Glomerular visceral epithelial cell (primary cell): ENCODE measurements around the gene XAGE1B.
"Not testable (repeated sequence)": the region's sequence is repeated elsewhere in the genome, so short reads cannot be mapped to it uniquely, and the experiment has no call there.

Experiments
- DNase-seq: peaks from one replicate; pipeline ENCODE4 v3.0.0-alpha.2; 2016; ENCODE audit errors: extremely low spot score

Gene XAGE1B, protein sequence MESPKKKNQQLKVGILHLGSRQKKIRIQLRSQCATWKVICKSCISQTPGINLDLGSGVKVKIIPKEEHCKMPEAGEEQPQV

DNA sequence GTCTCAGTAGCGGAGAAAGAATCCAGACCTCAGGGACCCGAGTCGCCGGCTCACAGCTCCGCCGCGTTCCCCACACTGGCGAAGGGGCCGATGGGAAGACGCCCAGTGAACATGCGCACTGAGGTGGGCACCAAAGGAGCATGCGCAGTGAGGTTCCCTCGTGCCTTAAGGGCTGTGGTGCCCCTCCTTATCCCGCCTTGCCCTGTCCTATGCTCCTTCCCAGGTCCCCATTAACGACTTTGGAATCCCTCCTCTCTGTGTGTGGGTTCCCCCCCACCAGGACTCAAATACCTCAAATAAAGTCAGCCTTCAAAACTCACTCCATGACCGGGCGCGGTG lies at the start of gene XAGE1B:
XAGE1B (minus strand) TSS at position 77 of the 339 bp plus-strand sequence. CDS start 1,536 bp downstream, outside the sequence.
- DNase-seq = not testable (repeated sequence)

DNA sequence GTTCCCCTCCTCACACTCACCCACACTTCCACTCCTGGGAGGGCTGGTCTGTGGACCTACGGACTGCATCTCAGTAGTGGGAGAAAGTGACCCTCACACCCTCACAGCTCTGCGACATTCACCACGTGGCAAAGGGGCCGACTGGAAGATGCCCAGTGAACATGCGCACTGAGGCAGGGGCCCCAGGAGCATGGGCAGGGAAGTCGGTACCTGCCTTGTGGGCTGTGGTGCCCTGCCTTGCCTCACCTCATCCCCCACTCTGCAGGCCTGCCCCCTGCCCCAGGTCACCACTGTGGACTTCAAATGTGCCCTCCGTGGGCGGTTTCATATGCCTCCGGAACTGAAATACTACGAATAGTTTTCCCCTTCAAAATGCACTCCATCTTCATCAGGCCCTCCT lies 46.2 kb upstream of the XAGE1B start:
- DNase-seq = no peak

DNA sequence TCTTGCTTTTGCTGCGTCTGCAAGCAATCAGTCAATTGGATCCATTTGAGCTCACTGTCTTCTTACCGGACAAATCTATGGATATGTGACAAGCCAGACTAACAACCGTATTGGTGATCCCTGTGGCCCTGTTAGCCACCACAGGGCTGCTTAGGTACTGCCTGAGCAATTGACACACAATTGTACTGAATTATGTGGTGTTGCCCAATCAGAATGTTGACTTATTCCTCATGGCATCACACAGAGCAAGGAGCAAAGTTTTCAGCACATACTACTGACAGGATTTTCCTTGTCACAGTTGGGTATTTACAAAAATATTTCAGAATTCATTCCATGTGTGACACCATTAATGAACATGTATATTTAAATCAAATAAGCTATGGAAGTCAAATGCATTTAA lies 41.3 kb upstream of the XAGE1B start:
- DNase-seq = no peak

DNA sequence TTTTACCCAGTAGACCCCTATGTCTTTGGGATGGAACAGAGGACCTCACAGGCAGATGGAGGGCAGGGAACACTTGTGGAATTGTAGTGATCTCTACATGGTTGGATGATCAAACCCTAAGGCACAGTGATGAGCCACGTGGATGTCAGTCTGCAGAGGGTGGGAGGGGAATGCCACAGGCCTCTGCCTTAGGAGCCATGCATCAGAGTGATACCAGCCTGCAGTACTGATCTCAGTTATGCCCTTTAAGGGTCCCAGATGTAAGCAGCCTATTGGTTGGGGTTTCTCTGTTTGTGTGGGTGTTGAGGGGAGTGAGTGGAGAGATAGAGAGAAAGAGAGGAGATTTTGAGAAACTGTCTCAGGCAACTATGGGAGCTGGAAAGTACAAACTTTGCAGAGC lies 39.9 kb upstream of the XAGE1B start:
- no peak for DNase-seq

DNA sequence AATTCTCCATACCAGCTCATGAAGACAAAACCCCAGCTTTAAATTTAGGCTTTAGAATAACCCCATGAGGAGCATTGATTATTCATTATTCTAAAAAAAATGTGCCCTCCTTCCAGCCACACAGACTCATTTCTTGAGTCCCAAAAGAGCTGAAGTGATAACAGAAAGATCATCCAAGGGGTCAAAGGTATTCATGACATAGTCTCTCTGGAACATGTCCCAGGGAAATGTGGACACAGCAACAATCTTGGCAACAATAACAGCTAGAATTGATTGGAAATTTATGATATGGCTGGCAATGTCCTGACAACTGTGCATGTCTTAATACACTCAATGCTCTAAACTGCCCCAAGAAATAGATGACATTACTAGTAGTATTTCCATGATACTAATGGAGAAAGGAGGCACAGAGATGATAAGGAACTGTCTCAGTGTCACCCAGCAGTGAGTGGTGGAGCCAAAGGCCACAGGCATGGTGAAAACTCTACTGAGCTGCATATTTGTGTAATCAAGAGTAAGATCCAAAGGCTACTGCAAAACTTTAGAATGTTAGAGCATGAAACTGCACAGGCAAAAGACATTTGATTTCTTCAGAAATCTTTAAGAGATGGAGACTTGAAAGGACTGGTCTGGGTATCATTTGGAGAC lies 37.3 kb upstream of the XAGE1B start:
- no peak for DNase-seq

DNA sequence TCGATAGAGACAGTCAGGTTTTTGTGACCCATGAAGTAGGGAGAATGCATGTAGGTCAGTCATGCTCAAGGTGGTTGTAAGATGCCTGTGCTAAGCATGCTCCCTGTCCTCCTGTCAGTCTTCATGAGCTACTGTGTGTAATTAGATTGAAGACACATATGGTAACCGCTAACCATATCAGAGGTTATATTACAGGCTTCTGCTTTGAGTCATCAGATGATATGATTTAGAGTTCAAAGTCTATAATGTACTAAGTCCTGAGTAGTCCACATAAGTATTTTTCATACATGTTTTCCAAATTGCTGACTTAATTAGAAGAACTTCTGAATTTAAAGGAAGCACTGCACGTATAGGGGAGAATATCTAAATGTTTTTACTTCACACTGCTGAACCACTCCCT lies 31.9 kb upstream of the XAGE1B start:
- not testable (repeated sequence) for DNase-seq

DNA sequence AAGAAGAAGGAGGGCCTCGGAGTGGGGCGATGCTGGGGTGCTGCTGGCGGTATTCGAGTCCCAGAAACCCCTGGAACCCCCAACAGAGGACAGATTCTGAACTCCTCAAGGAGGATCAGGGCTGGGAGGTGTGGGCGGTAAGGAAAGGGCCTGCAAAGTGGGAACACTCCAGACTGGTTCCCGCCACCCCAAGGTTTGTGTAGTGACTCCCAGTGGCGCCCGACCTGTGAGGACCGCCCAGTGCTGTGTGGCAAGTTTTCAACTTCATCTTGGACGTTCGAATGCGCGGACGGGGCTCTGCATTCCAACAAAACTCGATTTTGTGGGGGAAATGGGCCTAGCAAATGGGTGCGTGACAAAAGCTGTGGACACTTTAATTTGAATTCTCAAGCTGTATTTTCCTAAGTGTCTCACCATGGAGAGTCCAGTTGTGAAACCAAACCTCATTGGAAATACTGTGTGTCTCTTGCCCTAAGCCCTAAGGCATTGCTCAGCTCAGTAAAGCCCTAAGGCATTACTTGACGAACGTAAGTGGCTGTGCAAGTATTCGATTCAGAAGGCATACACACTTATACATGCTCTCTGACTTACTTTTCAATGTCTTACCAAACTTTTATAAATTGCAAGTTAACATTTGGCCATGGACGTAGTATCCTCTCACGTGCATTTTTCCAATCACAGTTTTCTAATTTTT lies 27.4 kb upstream of the XAGE1B start:
- DNase-seq = no peak

DNA sequence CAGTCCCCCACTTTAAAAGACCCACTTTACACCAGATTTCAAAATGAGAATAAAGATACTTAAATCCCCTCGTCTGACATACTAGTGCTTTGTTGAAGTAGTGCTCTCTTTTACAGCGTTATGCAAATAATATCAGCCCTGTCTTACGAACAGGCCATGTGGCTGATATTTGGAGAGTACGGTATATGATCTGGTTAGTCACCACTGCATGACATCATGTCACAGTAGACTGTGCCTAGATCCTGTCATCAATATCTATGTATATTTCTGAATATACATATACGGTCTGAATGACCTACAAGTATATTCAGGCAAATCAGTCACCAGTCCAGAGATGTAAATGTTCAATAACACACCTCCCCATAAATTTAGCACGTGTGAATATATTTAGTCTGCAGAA lies 25.4 kb upstream of the XAGE1B start:
- DNase-seq = no peak

DNA sequence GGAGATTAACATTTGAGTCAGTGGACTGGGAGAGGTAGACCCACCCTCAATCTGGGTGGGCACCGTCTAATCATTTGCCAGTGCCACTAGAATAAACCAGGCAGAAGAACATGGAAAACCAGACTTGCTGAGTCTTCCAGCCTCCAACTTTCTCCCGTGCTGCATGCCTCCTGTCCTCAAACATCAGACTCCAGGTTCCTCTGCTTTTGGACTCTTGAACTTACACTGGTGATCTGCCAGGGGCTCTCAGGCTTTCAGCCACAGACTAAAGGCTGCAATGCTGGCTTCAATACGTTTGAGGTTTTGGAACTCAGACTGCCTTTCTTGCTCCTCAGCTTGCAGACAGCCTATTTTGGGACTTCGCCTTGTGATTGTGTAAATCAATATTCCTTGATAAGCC lies 24.2 kb upstream of the XAGE1B start:
- DNase-seq = not testable (repeated sequence)

DNA sequence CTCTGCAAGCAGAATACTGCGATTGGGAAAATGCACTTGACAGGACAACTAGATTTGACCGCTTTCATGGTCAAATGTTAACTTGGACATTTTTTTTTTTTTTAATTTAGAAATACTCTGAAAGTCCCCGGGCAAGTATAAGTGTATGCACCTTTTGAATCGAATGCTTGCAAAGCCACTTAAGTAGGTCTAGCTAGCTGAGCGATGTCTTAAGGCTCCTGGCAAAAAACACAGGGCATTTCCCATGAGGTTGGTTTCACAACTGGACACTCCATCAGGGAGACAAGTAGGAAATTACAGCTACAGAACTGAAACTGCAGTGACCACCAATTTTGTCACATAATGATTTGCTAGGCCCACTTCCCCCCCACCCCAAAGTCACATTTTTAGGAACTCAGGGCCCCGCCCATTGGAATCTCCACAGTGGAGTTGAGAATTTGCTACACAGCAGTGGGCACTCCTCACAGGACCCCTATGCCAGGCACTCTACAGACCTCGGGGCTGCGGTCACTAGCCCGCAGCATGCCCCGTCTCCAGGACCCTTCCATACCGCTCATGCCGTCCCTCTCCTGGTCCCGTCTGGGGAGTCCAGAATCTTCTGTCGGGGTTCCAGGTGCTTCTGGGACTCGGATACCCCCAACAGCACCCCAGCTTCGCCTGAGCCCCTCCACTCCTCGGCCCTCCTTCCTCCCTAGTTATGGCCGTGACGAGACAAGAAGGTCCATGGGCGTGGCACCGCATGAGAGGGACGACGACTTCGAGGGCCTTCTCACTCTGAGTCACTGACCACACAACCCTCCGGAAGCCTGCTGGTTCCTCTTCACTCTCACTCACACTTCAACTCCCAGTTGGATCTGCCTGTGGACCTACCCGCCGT lies 515 bp downstream of the XAGE1B start:
- DNase-seq = not testable (repeated sequence)

DNA sequence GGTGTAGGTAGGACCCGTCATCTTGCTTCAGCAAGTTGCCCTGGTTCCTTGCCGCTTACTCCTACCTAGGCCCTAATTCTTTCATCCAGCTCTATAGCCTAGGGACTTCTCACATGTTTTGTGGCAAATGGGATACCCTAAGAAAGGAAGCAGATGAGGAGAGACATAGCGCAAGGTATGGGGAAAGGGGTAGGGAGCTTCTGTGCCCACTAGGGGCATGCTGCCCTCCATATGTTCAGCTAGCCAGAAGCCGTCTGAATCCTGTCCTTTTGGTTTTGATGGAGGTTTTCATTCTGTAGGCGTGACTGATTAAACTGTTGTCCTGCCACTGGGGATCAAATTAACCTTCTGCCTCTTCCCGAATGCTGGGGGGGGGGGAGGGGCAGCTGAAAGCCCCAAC lies 5.7 kb downstream of the XAGE1B start:
- DNase-seq = not testable (repeated sequence)

DNA sequence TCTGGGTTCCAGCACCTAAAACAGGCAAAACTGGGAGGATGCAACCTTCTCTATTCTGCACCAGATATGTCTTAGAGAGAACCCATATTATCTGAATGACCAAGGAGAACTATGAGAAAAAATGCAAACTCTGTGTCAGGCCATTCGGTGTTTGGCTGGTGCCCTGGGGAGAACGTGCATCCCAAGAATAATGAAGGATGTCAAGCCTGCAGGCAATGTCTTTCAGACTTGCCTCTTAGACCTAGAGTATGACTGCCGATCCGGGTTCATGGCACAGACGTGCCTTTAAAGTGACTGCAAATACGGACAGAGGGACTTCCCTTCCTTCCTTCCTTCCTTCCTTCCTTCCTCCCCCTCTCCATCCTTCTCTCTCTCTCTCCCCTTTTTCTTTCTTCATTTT lies 6.9 kb downstream of the XAGE1B start:
- DNase-seq = no peak

DNA sequence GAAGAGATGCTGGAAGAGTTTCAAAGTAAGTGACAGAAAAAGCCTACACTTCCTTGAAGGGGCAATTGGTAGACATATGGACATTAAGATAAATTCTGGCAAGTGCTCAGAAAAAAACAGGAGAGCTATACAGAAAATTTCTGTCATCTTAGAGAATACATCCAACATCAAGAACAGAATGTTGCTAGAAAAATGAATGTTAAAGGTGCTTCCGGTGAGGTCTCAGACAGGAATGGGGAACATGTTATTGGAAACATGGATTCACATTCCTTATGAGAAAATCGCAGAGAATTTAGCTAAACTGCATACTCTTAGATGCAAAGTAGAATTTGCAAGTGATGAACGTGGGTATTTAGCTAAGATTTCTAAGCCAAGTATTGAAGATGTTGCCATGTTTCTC lies 9.5 kb downstream of the XAGE1B start:
- DNase-seq = no peak

DNA sequence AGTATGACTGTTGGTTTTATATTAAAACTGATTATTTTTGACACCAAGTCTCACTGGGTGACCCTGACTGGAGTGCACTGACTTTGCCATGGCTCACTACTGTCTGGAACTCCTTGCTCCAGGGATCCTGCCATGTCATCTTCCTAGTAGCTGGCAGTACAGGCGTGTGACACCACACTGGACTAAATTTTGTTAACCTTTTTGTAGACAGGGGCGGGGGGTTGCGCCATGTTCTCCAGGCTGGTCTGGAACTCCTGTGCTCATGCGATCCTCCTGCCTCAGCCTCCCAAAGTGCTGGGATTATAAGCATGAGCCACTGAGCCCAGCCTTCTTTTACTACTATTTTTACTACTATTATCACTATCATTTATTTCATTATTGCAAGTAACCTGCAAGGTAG lies 12.3 kb downstream of the XAGE1B start:
- DNase-seq = no peak

DNA sequence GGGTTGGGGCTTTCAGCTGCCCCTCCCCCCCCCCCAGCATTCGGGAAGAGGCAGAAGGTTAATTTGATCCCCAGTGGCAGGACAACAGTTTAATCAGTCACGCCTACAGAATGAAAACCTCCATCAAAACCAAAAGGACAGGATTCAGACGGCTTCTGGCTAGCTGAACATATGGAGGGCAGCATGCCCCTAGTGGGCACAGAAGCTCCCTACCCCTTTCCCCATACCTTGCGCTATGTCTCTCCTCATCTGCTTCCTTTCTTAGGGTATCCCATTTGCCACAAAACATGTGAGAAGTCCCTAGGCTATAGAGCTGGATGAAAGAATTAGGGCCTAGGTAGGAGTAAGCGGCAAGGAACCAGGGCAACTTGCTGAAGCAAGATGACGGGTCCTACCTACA lies 15.5 kb downstream of the XAGE1B start:
- not testable (repeated sequence) for DNase-seq

DNA sequence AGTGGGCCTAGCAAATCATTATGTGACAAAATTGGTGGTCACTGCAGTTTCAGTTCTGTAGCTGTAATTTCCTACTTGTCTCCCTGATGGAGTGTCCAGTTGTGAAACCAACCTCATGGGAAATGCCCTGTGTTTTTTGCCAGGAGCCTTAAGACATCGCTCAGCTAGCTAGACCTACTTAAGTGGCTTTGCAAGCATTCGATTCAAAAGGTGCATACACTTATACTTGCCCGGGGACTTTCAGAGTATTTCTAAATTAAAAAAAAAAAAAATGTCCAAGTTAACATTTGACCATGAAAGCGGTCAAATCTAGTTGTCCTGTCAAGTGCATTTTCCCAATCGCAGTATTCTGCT lies 20.5 kb downstream of the XAGE1B start:
- DNase-seq = not testable (repeated sequence)

DNA sequence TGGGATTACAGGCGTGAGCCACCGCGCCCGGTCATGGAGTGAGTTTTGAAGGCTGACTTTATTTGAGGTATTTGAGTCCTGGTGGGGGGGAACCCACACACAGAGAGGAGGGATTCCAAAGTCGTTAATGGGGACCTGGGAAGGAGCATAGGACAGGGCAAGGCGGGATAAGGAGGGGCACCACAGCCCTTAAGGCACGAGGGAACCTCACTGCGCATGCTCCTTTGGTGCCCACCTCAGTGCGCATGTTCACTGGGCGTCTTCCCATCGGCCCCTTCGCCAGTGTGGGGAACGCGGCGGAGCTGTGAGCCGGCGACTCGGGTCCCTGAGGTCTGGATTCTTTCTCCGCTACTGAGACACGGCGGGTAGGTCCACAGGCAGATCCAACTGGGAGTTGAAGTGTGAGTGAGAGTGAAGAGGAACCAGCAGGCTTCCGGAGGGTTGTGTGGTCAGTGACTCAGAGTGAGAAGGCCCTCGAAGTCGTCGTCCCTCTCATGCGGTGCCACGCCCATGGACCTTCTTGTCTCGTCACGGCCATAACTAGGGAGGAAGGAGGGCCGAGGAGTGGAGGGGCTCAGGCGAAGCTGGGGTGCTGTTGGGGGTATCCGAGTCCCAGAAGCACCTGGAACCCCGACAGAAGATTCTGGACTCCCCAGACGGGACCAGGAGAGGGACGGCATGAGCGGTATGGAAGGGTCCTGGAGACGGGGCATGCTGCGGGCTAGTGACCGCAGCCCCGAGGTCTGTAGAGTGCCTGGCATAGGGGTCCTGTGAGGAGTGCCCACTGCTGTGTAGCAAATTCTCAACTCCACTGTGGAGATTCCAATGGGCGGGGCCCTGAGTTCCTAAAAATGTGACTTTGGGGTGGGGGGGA lies 21.1 kb downstream of the XAGE1B start, which contains the start of gene XAGE1A:
XAGE1A (plus strand) TSS at position 264 of the 874 bp plus-strand sequence. CDS start 1,554 bp downstream, outside the sequence.
- DNase-seq = not testable (repeated sequence)

DNA sequence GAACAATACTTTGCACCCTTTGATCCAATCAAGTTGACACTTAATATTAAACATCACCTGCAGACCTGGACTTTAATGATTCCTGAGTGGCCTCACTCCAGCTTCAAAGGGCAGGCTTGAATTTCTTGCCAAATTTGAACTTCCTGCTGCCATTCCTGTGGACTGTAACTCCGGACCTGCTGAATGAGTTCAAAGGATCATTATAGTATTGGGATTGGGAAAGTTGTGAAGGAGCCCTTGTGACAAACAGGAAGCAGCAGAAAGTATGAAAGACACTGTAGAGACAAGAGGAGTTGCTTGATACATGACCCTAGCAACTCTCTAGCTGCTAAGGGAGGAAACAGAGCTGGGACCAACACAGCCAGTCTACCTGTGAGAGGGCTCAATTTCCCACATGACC lies 45.6 kb downstream of the XAGE1B start:
- not testable (repeated sequence) for DNase-seq
